Keratinocyte (primary cell): Measurements from ENCODE around the gene TCEANC2. TPM values are rescaled to one million over a fixed set of nuclear protein-coding genes. Genes with fewer than 3 reads are reported as not detected.

Experiments used
- DNase-seq: peaks from one replicate; pipeline ENCODE4 v3.0.0-alpha.2; 2011; ENCODE audit warnings: low read depth, missing footprints, low spot score
- FAIRE-seq: peaks from 2 replicates; lab custom pipeline; 2011; peaks lifted over from hg19 to GRCh38; lab: Jason Lieb, UNC
- H2AFZ ChIP-seq: 2 replicates; pipeline ENCODE4 v1.6.0; 2012; ENCODE audit warnings: low read length, control low read depth, inconsistent platforms; ENCODE audit not compliant: control insufficient read depth
- H3K27ac ChIP-seq: 2 replicates; pipeline ENCODE4 v1.5.1; 2011; ENCODE audit warnings: low read length; ENCODE audit not compliant: control insufficient read depth, insufficient read depth
- H3K27me3 ChIP-seq: 3 replicates; pipeline ENCODE4 v1.6.0; 2011; ENCODE audit warnings: low read length; ENCODE audit not compliant: control insufficient read depth, insufficient read depth; ENCODE audit errors: extremely low read depth
- H3K36me3 ChIP-seq, 2 experiments: 2 replicates in 1 of 2; 3 replicates in 1 of 2; pipeline ENCODE4 v1.5.1; 2011; ENCODE audit warnings: low read length in 2 of 2, mild to moderate bottlenecking in 1 of 2; ENCODE audit not compliant: control insufficient read depth in 2 of 2, insufficient read depth in 2 of 2; ENCODE audit errors: extremely low read depth in 1 of 2
- H3K4me1 ChIP-seq: 3 replicates; pipeline ENCODE4 v1.5.1; 2011; ENCODE audit warnings: low read length; ENCODE audit not compliant: control insufficient read depth, insufficient read depth; ENCODE audit errors: extremely low read depth
- H3K4me2 ChIP-seq: 3 replicates; pipeline ENCODE4 v1.6.0; 2011; ENCODE audit warnings: low read depth, low read length; ENCODE audit not compliant: control insufficient read depth, insufficient read depth; ENCODE audit errors: extremely low read depth
- H3K4me3 ChIP-seq, 3 experiments: fragments of 200-600 bp in 1 of 3; sonication (generic) in 1 of 3; 2 replicates in 2 of 3; 3 replicates in 1 of 3; pipeline ENCODE4 v1.5.1; 2011 to 2016; ENCODE audit warnings: low read length in 3 of 3, mild to moderate bottlenecking in 3 of 3, control low read depth in 2 of 3, inconsistent platforms in 1 of 3, low read depth in 1 of 3, mixed read lengths in 1 of 3, mixed run types in 1 of 3, moderate library complexity in 1 of 3; ENCODE audit not compliant: control insufficient read depth in 2 of 3, insufficient read depth in 2 of 3; ENCODE audit errors: extremely low read depth in 1 of 3
- H3K79me2 ChIP-seq: 2 replicates; pipeline ENCODE4 v1.6.0; 2012; ENCODE audit warnings: low read length; ENCODE audit not compliant: control insufficient read depth, insufficient read depth
- H3K9ac ChIP-seq: 3 replicates; pipeline ENCODE4 v1.6.0; 2011; ENCODE audit warnings: low read length; ENCODE audit not compliant: control insufficient read depth, insufficient read depth; ENCODE audit errors: extremely low read depth
- H3K9me1 ChIP-seq: 3 replicates; pipeline ENCODE4 v1.6.0; 2011; ENCODE audit warnings: low read length; ENCODE audit not compliant: control insufficient read depth, insufficient read depth; ENCODE audit errors: extremely low read depth
- H3K9me3 ChIP-seq: 2 replicates; pipeline ENCODE4 v1.5.1; 2012; ENCODE audit warnings: low read depth, low read length; ENCODE audit not compliant: control insufficient read depth
- H4K20me1 ChIP-seq: 3 replicates; pipeline ENCODE4 v1.6.0; 2011; ENCODE audit warnings: low read length; ENCODE audit not compliant: control insufficient read depth, insufficient read depth; ENCODE audit errors: extremely low read depth
- CTCF ChIP-seq, 3 experiments: IDR thresholded peaks in 1 of 3; conservative IDR thresholded peaks in 1 of 3; optimal IDR thresholded peaks in 1 of 3; 2 replicates in 2 of 3; 3 replicates in 1 of 3; pipeline versions ENCODE3 to v1.5.1; 2011; ENCODE audit warnings: low read length in 3 of 3, mild to moderate bottlenecking in 3 of 3, moderate library complexity in 2 of 3, control low read depth in 1 of 3, inconsistent platforms in 1 of 3; ENCODE audit not compliant: insufficient read depth in 2 of 3; ENCODE audit errors: extremely low read depth in 1 of 3
- EZH2 ChIP-seq: IDR thresholded peaks from one replicate; pipeline ENCODE4 v1.6.1; 2012; ENCODE audit warnings: inconsistent platforms, mild to moderate bottlenecking, low read length, moderate library complexity
- dilution Hi-C: fragments of 300-500 bp; cut with MboI; formaldehyde crosslinking; loops from one replicate; pipeline ENCODE4 v1.7.0; 2020; ENCODE audit warnings: low sequenced_read_pairs; ENCODE audit not compliant: extremely low pct_ligation_motif_present
- polyA plus RNA-seq, 5 experiments: library from polyadenylated mRNA; depleted of rRNA in 3 of 5; stranded (reverse) in 3 of 5; stranded (forward) in 1 of 5; unstranded in 1 of 5; fragments of >200 nt; gene quantifications; 1 replicate in 1 of 5; 2 replicates in 3 of 5; 3 replicates in 1 of 5; pipeline versions ENCODE4 v1.2.1 to v1.2.3, GENCODE V29; 2011 to 2012; ENCODE audit warnings: missing spikeins in 2 of 5, low read depth in 1 of 5, low replicate concordance in 1 of 5

Gene TCEANC2
- polyA plus RNA-seq, 1 donor (not counting 4 experiments of a cell fraction or from before 2014, with no cell fraction given), result 4.3 TPM

DNA sequence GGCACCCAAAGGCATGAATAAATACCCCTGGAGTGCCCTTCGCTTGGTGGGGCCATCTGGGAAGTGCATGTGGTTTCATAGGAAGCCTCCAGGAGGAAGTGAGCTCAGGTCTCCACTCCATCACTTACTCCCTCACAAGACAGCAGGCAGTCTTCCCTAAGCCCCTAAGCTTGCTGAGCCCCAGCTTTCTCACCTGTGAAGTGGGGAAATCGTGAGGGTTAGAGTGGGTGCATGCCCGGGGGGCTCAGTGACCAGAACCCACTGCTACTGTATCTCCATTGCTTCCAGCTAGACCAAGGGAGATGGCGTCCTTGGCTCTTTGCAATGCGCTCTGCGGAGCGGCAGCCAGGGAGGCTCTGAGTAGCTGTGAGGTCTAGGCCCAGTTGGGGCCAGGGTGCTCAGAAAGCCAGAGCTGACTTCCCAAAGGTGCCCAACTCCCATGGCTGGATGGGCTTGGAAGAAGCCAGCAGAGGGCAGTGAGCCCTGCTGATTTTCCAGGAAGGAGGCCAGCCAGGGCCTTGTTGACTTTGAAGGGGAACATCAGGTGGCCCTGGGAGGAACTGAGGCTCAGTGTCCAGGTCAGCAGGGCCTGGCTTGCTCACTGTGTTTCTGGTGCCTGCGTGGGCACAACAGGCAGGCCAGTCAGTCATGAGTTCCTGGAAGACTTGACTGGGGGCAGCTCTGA, 72.1 kb downstream of the TCEANC2 start:
- H3K9me3 ChIP-seq, result no peaks in the 10 kb centered on the region
- peaks cover 13% of the 10 kb centered on the region for H3K27me3 ChIP-seq
- dilution Hi-C loops, result no loop called here
- TF ChIP-seq CTCF (optimal IDR thresholded peaks at IDR 0.05 in 1 of 3, IDR thresholded peaks at IDR 0.05 in 1 of 3, conservative IDR thresholded peaks at IDR 0.05 in 1 of 3; ENCODE audit: extremely low read depth in 1 of 3, insufficient read depth in 2 of 3, low read length in 3 of 3), result peak in 2 of 3 experiments; percentile 52 to 62
- TF ChIP-seq EZH2, result no peak
- FAIRE-seq (no peak), DNase-seq (no peak)
- H3K79me2 ChIP-seq, result no peaks in the 10 kb centered on the region
- no peaks in the 10 kb centered on the region for H3K4me1 ChIP-seq
- H3K9me1 ChIP-seq, result no peaks in the 10 kb centered on the region
- H2AFZ ChIP-seq, result no peak overlapping the region
- H3K9ac ChIP-seq, result no peak overlapping the region
- H4K20me1 ChIP-seq, result no peaks in the 10 kb centered on the region
- H3K4me3 ChIP-seq, result no peak overlapping the region
- H3K4me2 ChIP-seq, result no peak overlapping the region
- no peaks in the 10 kb centered on the region for H3K36me3 ChIP-seq
- H3K27ac ChIP-seq, result no peak overlapping the region

- Histone ChIP-seq H3K27ac (no peak overlapping the region), H3K4me2 (no peak overlapping the region), H3K4me3 (no peak overlapping the region), H3K9me3 (no peaks in the 10 kb centered on the region), H3K79me2 (no peaks in the 10 kb centered on the region), H3K9ac (no peak overlapping the region), H3K27me3 (peaks cover 19% of the 10 kb centered on the region), H3K9me1 (no peaks in the 10 kb centered on the region), H2AFZ (no peak overlapping the region), H3K36me3 (no peaks in the 10 kb centered on the region), H4K20me1 (no peaks in the 10 kb centered on the region), H3K4me1 (no peaks in the 10 kb centered on the region)
- dilution Hi-C loops, result no loop called here
- FAIRE-seq (no peak), DNase-seq (no peak)
- TF ChIP-seq EZH2 (no peak), CTCF (optimal IDR thresholded peaks at IDR 0.05 in 1 of 3, IDR thresholded peaks at IDR 0.05 in 1 of 3, conservative IDR thresholded peaks at IDR 0.05 in 1 of 3; ENCODE audit: extremely low read depth in 1 of 3, insufficient read depth in 2 of 3, low read length in 3 of 3) (no peak)
Measured at GRCh38 chr1:54126271-54126815, 72.9 kb downstream of the TCEANC2 start.
